ENCODE results near the gene ARAP1.

ARAP1 gene

DNA sequence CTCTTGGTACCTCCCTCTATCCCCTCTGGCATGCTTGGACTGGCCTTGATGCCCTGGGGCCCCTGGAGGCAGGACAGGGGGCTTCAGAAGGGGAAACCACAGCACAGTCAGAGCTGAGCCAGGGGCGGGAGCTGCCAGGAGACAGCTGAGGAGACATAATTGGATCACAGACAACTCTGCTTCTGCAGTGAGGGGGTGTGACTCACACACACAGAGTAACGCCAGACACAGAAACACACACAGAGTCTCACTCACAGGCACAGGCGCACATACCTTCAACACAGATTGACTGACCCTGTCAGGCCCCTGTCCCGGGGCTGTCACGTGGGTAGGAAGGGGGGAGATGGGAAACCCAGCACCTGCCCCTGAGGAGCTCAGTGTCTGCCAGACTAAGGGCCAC, 21.1 kb upstream of the ARAP1 start:
- Histone ChIP-seq H3K4me3 (ENCODE audit: insufficient read length, low read depth) (no peak overlapping the region), H3K36me3 (ENCODE audit: insufficient read depth, insufficient read length, low read length) (no peaks in the 10 kb centered on the region), H3K9me3 (ENCODE audit: insufficient read depth, low read length) (no peaks in the 10 kb centered on the region), H3K9ac (ENCODE audit: insufficient read length, low read depth) (no peak overlapping the region), H3K27me3 (ENCODE audit: insufficient read depth, insufficient read length) (no peaks in the 10 kb centered on the region), H3K4me1 (ENCODE audit: insufficient read depth, insufficient read length) (peaks cover 26% of the 10 kb centered on the region)
- TF ChIP-seq ZNF274 (IDR thresholded peaks at IDR 0.05; ENCODE audit: low read depth, low read length) (no peak), SUZ12 (IDR thresholded peaks at IDR 0.05; ENCODE audit: extremely low read depth, insufficient read depth, insufficient read length) (no peak)
- no peak for DNase-seq (ENCODE audit: low read depth, low spot score)

DNA sequence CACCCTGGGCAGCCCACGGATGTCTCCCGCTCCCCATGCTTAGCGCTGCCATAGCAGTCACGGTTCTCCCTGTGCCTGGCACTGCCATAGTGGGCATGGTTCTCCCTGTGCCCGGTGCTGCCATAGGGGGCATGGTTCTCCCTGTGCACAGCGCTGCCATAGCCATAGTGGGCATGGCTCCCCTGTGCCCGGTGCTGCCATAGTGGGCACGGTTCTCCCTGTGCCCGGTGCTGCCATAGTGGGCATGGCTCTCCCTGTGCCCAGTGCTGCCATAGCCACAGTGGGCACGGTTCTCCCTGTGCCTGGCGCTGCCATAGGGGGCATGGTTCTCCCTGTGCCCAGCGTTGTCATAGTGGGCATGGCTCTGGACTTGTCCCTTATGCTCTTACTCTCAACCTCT, 19.9 kb upstream of the ARAP1 start:
- Histone ChIP-seq H3K4me3 (ENCODE audit: insufficient read length, low read depth) (peak overlapping the region; percentile 9), H3K27me3 (ENCODE audit: insufficient read depth, insufficient read length) (no peaks in the 10 kb centered on the region), H3K9me3 (ENCODE audit: insufficient read depth, low read length) (no peaks in the 10 kb centered on the region), H3K4me1 (ENCODE audit: insufficient read depth, insufficient read length) (peaks cover 24% of the 10 kb centered on the region), H3K9ac (ENCODE audit: insufficient read length, low read depth) (no peak overlapping the region), H3K36me3 (ENCODE audit: insufficient read depth, insufficient read length, low read length) (no peaks in the 10 kb centered on the region)
- TF ChIP-seq SUZ12 (IDR thresholded peaks at IDR 0.05; ENCODE audit: extremely low read depth, insufficient read depth, insufficient read length) (no peak), YY1 (IDR thresholded peaks at IDR 0.05; ENCODE audit: insufficient read depth, insufficient read length) (no peak), ZNF274 (IDR thresholded peaks at IDR 0.05; ENCODE audit: low read depth, low read length) (no peak)
- DNase-seq (ENCODE audit: low read depth, low spot score): no peak

DNA sequence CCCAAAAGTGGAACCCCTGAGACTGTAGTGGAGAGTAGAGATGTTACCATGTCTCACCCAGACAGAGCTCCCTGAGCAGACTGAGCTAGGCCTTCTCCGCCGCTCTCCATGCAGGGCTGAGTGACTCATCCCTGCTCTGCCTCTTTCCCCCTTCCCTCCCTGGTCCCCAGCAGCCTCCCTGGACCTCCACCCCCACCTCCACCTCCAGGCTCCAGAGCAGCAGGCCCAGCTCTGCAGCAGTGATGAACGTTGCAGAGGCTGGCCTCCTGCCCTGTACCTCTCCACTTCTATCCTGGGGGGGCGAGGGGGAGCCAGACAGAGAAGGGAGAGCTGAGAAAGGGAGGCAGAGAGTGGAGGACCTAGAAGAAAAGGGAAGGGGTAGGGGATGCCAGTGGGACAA, 19.3 kb upstream of the ARAP1 start:
- no peak for DNase-seq (ENCODE audit: low read depth, low spot score)
- no peak overlapping the region for H3K4me3 ChIP-seq (ENCODE audit: insufficient read length, low read depth)
- no peaks in the 10 kb centered on the region for H3K27me3 ChIP-seq (ENCODE audit: insufficient read depth, insufficient read length)
- TF ChIP-seq SUZ12 (IDR thresholded peaks at IDR 0.05; ENCODE audit: extremely low read depth, insufficient read depth, insufficient read length) (no peak), YY1 (IDR thresholded peaks at IDR 0.05; ENCODE audit: insufficient read depth, insufficient read length) (no peak), ZNF274 (IDR thresholded peaks at IDR 0.05; ENCODE audit: low read depth, low read length) (no peak)
- peaks cover 30% of the 10 kb centered on the region for H3K4me1 ChIP-seq (ENCODE audit: insufficient read depth, insufficient read length)
- no peaks in the 10 kb centered on the region for H3K36me3 ChIP-seq (ENCODE audit: insufficient read depth, insufficient read length, low read length)
- H3K9me3 ChIP-seq (ENCODE audit: insufficient read depth, low read length): no peaks in the 10 kb centered on the region
- no peak overlapping the region for H3K9ac ChIP-seq (ENCODE audit: insufficient read length, low read depth)

DNA sequence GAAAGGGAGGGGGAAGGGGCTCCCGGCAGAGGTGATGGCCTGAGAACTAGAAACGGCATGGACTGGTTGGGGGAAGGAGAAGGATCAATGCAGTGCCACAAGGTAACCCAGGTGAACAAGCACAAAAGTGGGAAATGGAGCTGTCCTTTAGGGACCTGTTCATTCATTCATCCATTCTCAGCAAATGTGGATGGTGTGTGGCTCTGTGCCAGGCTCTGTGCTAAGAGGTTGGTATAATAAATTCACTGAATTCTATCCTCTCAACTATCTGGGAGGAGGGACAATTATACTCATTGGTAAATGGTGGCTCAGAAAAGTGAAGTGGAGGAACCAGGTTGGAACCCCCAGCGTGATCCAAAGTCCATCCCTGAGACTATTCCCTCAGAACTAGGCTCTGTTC, 18.6 kb upstream of the ARAP1 start:
- Histone ChIP-seq H3K36me3 (ENCODE audit: insufficient read depth, insufficient read length, low read length) (no peaks in the 10 kb centered on the region), H3K4me3 (ENCODE audit: insufficient read length, low read depth) (no peak overlapping the region), H3K9me3 (ENCODE audit: insufficient read depth, low read length) (no peaks in the 10 kb centered on the region), H3K27me3 (ENCODE audit: insufficient read depth, insufficient read length) (no peaks in the 10 kb centered on the region), H3K4me1 (ENCODE audit: insufficient read depth, insufficient read length) (peaks cover 30% of the 10 kb centered on the region), H3K9ac (ENCODE audit: insufficient read length, low read depth) (no peak overlapping the region)
- no peak for TF ChIP-seq SUZ12 (IDR thresholded peaks at IDR 0.05; ENCODE audit: extremely low read depth, insufficient read depth, insufficient read length)
- no peak for TF ChIP-seq ZNF274 (IDR thresholded peaks at IDR 0.05; ENCODE audit: low read depth, low read length)
- TF ChIP-seq YY1 (IDR thresholded peaks at IDR 0.05; ENCODE audit: insufficient read depth, insufficient read length): no peak
- no peak for DNase-seq (ENCODE audit: low read depth, low spot score)

DNA sequence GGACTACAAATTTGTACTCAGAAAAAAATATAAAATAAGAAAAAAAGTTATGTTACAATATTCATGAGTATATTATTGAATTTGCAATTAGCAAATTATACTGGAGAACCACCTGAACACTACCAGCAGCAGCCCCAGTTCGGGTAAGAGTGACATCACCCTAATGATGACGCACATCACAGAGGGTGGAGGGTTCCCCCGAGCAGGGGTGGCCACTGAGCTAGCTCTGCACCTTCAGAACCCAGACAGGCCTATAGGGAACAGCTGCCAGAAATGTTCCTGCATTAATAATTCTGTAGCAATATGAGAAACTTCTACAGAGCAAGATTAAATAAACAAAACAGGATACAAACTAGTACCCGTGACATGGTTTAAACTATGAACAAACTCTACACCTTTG, 17.5 kb upstream of the ARAP1 start:
- H3K4me1 ChIP-seq (ENCODE audit: insufficient read depth, insufficient read length): peaks cover 30% of the 10 kb centered on the region
- H3K9me3 ChIP-seq (ENCODE audit: insufficient read depth, low read length): no peaks in the 10 kb centered on the region
- H3K36me3 ChIP-seq (ENCODE audit: insufficient read depth, insufficient read length, low read length): no peaks in the 10 kb centered on the region
- H3K4me3 ChIP-seq (ENCODE audit: insufficient read length, low read depth): no peak overlapping the region
- TF ChIP-seq YY1 (IDR thresholded peaks at IDR 0.05; ENCODE audit: insufficient read depth, insufficient read length) (no peak), SUZ12 (IDR thresholded peaks at IDR 0.05; ENCODE audit: extremely low read depth, insufficient read depth, insufficient read length) (no peak), ZNF274 (IDR thresholded peaks at IDR 0.05; ENCODE audit: low read depth, low read length) (no peak)
- no peak for DNase-seq (ENCODE audit: low read depth, low spot score)
- no peak overlapping the region for H3K9ac ChIP-seq (ENCODE audit: insufficient read length, low read depth)
- no peaks in the 10 kb centered on the region for H3K27me3 ChIP-seq (ENCODE audit: insufficient read depth, insufficient read length)

DNA sequence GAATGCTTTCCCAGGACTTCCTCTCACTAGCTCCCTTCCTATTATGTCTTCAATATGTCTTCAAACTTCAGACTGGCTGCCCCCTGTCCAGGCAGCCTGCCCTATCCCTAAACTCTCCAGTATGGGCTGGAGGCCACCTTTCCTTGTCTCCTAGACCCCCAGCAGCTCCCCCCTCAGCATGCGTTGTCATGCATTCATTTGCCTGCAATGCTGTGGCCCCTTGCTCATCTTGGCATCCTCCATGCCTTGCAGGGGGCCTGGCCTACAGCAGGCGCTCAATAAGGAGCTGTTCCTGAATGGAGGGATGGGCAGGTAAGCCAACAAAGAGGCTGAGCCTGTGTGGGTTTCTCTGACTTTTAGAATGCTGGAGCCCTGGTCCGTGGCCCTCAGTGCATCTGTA, 16.4 kb upstream of the ARAP1 start:
- no peak overlapping the region for H3K9ac ChIP-seq (ENCODE audit: insufficient read length, low read depth)
- no peak for TF ChIP-seq SUZ12 (IDR thresholded peaks at IDR 0.05; ENCODE audit: extremely low read depth, insufficient read depth, insufficient read length)
- no peaks in the 10 kb centered on the region for H3K36me3 ChIP-seq (ENCODE audit: insufficient read depth, insufficient read length, low read length)
- no peaks in the 10 kb centered on the region for H3K27me3 ChIP-seq (ENCODE audit: insufficient read depth, insufficient read length)
- no peak for DNase-seq (ENCODE audit: low read depth, low spot score)
- no peaks in the 10 kb centered on the region for H3K9me3 ChIP-seq (ENCODE audit: insufficient read depth, low read length)
- H3K4me3 ChIP-seq (ENCODE audit: insufficient read length, low read depth): no peak overlapping the region
- peaks cover 30% of the 10 kb centered on the region for H3K4me1 ChIP-seq (ENCODE audit: insufficient read depth, insufficient read length)

DNA sequence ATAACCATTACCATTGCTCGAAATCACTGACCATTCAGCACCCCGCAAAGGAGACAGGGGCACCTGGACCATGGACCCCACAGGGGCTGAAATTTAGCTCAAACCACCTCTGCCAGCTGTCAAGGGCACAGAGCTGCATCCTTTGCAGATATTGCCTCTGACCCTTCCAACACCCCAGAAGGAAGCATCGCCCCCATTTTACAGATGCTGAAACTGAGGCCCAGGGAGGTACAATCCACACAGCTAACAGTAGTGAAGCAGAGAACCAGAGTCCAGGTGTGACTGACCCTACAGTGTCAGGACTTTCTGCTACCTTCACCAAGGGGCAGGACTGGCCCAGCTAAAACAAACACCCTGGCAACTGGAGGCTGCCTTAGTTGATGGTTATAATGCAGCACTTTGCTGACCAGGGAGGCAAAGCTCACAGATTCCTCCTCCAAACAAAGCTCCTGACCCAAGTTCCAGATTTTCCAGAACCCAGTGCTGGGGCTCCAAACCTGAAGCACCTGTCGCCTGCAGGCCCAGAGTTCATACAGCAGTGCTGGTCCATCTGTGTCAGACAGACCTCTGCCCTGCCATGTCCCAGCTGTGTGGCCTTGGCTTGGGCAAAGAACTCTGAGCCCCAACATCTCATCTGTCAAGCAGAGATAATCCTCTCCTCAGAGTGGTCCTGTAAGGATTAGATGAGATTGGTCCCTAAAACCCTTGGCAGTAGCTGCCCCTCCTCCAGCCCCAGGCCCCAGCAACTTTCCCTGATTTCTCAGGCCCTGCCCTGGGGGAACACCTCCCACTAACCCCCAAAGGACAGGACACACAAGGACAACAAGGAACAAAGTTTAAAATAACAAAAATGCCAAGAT, 15.2 kb upstream of the ARAP1 start:
- Histone ChIP-seq H3K4me1 (ENCODE audit: insufficient read depth, insufficient read length) (peaks cover 25% of the 10 kb centered on the region), H3K9ac (ENCODE audit: insufficient read length, low read depth) (no peak overlapping the region), H3K9me3 (ENCODE audit: insufficient read depth, low read length) (no peaks in the 10 kb centered on the region), H3K4me3 (ENCODE audit: insufficient read length, low read depth) (no peak overlapping the region), H3K36me3 (ENCODE audit: insufficient read depth, insufficient read length, low read length) (no peaks in the 10 kb centered on the region), H3K27me3 (ENCODE audit: insufficient read depth, insufficient read length) (no peaks in the 10 kb centered on the region)
- TF ChIP-seq SUZ12 (IDR thresholded peaks at IDR 0.05; ENCODE audit: extremely low read depth, insufficient read depth, insufficient read length): no peak
- TF ChIP-seq ZNF274 (IDR thresholded peaks at IDR 0.05; ENCODE audit: low read depth, low read length): no peak
- TF ChIP-seq YY1 (IDR thresholded peaks at IDR 0.05; ENCODE audit: insufficient read depth, insufficient read length): no peak
- no peak for DNase-seq (ENCODE audit: low read depth, low spot score)
